Activated T-helper 1 cell treated with anti-CD3 and anti-CD28 coated beads, Interleukin-2, amount 50 U/mL, for 16 hours (primary cell): Measurements from ENCODE around the gene FOSL2.

ENCODE experiments used
- DNase-seq, 2 donors: peaks; one replicate each; pipeline ENCODE4 v3.0.0-alpha.2; 2020; ENCODE audit warnings: low read depth in 1 of 2, low spot score in 1 of 2

Gene FOSL2

GRCh38 chr2:28374331-28374730, 18.3 kb upstream of the FOSL2 start:
- DNase-seq: no peak

GRCh38 chr2:28375236-28375635, 17.4 kb upstream of the FOSL2 start:
- no peak for DNase-seq

DNA sequence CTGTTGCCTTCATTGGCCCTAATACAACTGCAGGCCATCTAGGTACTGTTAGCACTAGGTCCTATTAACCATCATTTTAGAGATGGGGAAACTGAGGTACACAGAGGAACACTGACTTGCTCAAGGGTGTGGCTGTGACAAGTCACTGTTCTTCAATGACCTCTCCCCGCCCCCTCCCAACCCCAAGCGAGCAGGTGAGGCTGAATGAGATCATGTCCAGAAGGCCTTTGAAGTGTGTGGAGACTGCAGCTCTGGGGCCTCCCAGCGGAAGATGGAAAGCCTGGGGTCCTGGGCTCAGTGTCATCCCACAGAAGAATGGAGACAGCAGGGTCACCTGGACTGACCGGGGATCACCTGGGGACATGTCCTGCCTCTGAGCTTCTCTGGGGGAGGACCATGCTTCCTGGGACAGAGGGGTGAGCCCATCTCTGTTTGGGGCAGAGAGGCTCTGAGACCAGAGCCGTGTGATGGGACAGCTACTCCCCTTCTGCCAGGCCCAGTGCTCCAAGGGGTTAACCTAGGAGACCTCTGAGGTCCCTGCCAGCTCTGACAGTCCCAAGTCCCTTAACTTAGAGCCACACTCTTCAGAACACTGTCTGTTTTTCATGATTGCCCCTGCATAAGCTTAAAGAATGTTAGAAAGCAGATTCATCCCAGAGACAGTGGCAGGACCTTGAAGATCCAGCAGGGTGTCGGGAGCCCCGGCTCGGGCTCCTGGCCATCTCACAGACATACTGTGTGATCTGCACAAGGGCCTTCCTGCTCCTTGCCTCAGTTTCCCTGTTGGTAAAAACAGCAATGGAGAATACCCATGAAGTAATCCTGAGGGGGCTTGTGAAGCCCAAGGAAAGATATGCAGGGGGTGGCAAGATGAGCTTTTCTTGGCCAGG, 16.7 kb upstream of the FOSL2 start:
- DNase-seq: no peak

GRCh38 chr2:28377195-28377816, 15.4 kb upstream of the FOSL2 start:
- no peak for DNase-seq

DNA sequence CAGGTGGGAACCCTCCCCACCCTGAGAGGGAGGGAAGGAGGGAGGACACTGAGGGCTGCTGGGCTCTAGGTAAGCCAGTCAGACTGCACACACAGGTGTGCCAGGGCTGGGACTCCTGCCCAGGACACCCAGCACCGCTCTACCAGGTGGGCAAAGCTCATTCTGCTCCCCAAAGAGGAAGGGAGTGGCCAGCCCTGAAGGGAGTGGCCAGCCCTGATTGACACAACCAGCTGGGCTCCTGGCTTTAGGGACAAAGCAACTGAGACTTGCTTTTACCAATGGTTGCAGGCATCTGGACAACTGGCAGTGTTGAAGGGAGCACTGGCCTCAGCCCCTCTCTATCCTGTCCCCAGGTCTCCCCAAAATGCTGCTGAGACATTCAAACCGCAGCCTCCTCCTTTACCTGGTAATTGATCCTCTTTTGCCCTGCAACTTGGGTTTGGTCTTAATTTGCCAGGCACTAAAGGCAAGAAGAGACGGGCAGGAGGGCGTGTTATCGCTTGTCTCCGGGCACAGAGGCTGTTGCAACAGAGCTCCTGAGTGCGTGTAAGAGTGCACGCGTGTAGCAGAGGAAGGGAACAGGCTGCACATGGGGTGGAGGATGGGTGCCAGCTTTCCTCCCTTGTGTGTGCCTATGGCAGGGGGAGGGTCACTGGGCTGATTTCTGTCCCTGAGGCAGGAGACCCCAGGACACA, 14.5 kb upstream of the FOSL2 start:
- DNase-seq: no peak

- DNase-seq: no peak
Observed at GRCh38 chr2:28378679-28379584, 13.7 kb upstream of the FOSL2 start.

GRCh38 chr2:28380219-28380618, 12.4 kb upstream of the FOSL2 start:
- no peak for DNase-seq

DNA sequence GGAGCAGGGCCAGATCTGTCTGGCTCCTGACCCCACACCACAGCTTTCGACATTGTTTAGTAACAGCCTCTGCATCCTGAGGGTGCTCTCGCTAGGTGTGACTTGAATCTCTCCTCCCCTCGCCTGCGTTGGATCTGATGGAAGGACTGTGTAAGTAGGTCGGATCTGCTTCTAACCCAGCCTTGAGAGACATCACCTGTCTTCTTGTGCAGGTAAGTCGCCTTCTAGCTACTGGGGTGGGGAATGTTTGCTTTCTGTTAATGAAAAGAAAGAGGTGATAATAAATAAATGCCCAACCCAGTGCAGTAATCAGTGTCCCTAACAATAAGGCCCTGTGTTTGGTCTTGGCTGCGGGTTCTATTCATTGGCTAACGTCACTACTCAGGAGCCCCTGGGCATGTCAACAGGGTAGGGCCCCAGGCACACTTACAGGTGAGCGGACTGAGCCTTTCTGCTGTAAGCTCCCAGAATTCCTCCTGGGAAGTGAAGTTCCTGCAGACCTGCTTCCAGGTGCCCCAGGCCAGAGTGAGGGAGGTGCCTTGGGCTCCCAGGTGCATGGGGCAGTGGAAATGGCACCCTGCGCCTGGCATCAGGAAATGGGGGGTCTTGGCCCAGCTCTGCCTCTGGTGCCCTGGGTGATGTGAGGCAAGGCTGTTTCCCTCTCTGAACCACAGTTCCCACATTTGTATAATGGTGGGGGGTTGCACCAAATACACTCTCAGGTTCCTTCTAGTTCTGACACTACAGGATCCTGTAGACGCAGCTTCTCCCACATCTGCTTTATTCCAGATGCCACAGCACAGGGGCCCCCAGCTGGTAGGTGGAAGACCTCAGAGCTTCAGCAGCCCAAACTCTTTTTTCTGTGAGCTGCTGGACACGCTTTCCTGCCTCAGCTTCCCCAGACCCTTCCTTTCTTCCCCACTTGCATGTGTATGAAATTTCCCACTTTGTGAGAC, 11.2 kb upstream of the FOSL2 start:
- DNase-seq: no peak

- no peak for DNase-seq
Observed at GRCh38 chr2:28382755-28383154, 9.9 kb upstream of the FOSL2 start.

DNA sequence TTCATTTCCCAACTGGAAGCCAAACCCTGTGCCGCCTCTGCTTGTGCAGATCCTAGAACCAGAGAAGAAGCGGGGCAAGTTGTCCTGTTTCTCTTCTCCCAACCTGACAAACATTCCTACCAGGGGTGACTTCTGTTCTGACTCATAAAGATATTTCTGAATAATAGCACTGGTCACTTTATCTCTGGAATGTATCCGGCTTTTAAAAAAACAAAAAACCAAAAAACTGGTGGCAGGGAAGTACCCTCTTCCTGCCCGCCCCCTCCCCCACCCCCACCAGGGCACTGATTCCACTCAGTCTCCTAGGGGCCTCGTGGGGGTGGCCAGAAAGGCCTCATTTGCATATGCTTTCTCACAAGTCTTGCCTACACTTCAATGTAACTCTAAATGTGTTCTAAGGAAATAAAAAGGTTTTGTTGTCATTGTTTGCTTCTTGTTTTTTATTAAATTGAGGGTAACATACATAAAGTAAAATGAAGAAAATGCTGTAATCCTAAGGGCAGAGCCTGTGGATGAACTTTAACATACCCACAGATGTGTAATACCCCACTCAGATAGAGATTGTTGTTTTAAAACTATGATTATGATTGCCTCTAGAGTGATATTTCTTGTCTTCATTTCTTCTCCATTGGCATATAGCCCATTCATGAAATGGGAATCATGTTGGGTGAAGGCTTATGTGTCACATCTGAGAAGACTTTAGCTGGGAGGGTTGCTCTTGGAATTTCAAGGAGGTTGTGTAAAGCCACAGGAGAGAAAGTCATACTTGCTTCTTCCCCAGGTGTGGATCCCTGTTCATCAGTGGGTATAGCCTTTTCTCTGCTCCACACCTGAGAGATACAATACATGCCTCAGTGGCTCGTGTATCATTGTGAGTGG, 5.3 kb upstream of the FOSL2 start:
- no peak for DNase-seq

- no peak for DNase-seq
Observed at GRCh38 chr2:28389399-28390240, 3.0 kb upstream of the FOSL2 start.

GRCh38 chr2:28390241-28390745, 2.4 kb upstream of the FOSL2 start:
- peak; percentile 47 to 83 for DNase-seq

DNA sequence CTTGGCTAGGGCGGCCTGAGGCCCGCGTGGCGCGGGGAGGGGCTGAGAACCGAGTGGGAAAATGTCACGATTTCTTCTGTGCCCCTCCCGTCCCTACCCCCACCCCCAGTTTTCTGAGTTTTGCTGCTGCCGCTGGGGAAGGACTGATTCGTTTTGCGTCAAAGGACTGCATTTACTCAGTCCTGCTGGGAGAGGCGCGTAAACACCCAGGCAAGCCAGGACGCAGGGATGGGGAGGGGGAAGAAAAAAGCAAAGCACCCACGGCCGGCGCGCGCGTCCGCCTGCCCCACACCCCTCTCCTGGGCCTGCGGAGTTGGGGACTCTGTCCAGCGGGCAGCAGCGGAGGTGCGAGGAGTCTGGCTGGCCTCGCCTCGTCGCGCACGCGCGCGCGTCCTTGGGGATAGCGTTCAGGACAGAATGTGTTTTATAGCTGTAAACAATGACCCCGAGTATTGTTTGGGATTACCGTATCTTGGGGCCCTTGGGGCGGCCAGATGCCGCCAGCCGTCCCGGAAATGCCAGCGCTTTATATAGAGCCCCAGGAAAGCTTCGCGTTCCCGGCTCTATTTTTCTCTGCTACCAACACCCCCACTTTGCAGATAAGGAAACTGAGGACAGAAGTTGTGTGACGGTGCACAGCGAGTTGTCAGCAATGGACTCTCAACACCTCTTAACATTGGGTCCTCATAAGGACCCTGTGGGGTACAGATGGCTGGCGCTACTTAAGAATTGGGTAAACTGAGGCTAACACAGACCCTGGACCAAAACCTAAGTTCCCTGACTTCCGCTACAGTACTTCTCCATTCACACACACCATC, 1.7 kb upstream of the FOSL2 start:
- DNase-seq: no peak

GRCh38 chr2:28391564-28392296, 928 bp upstream of the FOSL2 start:
- peak in 1 of 2 donors; percentile 39 for DNase-seq

DNA sequence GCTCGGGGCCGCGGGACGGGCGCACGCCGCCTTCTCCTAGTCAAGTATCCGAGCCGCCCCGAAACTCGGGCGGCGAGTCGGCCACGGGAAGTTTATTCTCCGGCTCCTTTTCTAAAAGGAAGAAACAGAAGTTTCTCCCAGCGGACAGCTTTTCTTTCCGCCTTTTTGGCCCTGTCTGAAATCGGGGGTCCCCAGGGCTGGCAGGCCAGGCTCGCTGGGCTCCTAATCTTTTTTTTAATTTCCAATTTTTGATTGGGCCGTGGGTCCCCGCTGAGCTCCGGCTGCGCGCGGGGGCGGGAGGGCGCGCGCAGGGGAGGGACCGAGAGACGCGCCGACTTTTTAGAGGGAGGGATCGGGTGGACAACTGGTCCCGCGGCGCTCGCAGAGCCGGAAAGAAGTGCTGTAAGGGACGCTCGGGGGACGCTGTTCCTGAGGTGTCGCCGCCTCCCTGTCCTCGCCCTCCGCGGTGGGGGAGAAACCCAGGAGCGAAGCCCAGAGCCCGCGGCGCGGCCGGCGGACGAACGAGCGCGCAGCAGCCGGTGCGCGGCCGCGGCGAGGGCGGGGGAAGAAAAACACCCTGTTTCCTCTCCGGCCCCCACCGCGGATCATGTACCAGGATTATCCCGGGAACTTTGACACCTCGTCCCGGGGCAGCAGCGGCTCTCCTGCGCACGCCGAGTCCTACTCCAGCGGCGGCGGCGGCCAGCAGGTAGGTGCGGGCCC, 617 bp downstream of the FOSL2 start:
- peak in 1 of 2 donors; percentile 38 for DNase-seq
